Body of pancreas (tissue), 4 donors: ENCODE results near the gene AUTS2. TPM values are rescaled to one million over a fixed set of nuclear protein-coding genes. Genes with fewer than 3 reads are reported as not detected.

Source experiments
- ATAC-seq: fragments of 150-250 bp; one replicate; pipeline ENCODE4 v1.9.1; 2016
- DNase-seq, 4 donors: peaks; one replicate each; pipeline ENCODE4 v3.0.0-alpha.2; 2019
- H3K27ac ChIP-seq, 4 donors: fragments of 200-600 bp; sonication (generic); 1 replicate in 3 of 4; 2 replicates in 1 of 4; pipeline versions ENCODE4 v1.5.1 to v1.6.1; 2016 to 2019; ENCODE audit warnings: mild to moderate bottlenecking in 1 of 4, mixed read lengths in 1 of 4, moderate library complexity in 1 of 4
- H3K27me3 ChIP-seq, 2 donors: fragments of 200-600 bp; sonication (generic); one replicate each; pipeline ENCODE4 v1.6.0; 2016; ENCODE audit warnings: mild to moderate bottlenecking in 1 of 2
- H3K36me3 ChIP-seq, 2 donors: fragments of 200-600 bp; sonication (generic); replicated peaks in 1 of 2; 2 replicates each; pipeline ENCODE4 v1.5.1; 2016; ENCODE audit warnings: low read depth in 2 of 2; ENCODE audit not compliant: insufficient read depth in 1 of 2
- H3K4me1 ChIP-seq: fragments of 200-600 bp; sonication (generic); one replicate; pipeline ENCODE4 v1.6.0; 2016
- H3K4me3 ChIP-seq, 2 donors: fragments of 200-600 bp; sonication (generic); 1 replicate in 1 of 2; 2 replicates in 1 of 2; pipeline ENCODE4 v1.5.1; 2016 to 2019
- H3K9me3 ChIP-seq, 3 donors: fragments of 200-600 bp; sonication (generic); 1 replicate in 2 of 3; 2 replicates in 1 of 3; pipeline ENCODE4 v1.5.1; 2016
- POLR2A ChIP-seq, 3 donors: fragments of 450-650 bp; IDR thresholded peaks; one replicate each; pipeline ENCODE4 v1.6.1; 2016; ENCODE audit warnings: antibody characterized with exemption in 3 of 3, mild to moderate bottlenecking in 2 of 3
- WGBS, 2 donors: methylation state at CpG; one replicate each; pipeline ENCODE4 v1.1.5; 2017; 5-methylcytosine and 5-hydroxymethylcytosine counted together
- intact Hi-C: fragments of 100-400 bp; cut with DNase I; formaldehyde crosslinking; loops from one replicate; pipeline ENCODE4 v1.15.1; 2023
- total RNA-seq, 2 donors: library from RNA; depleted of rRNA; stranded (reverse); fragments of >200 nt; gene quantifications; one replicate each; pipeline ENCODE4 v1.1.0, GENCODE V29; 2016
- TF ChIP-seq, protein P1 (sequence below), 7 experiments: fragments of 450-650 bp in 4 of 7; fragments of 200-600 bp in 3 of 7; sonication (generic) in 3 of 7; IDR thresholded peaks; one replicate each; pipeline ENCODE4 v1.5.1; 2016 to 2019; ENCODE audit warnings: antibody characterized with exemption in 7 of 7

The AUTS2 gene
- total RNA-seq, 2 donors from 2014 or later, result 11.7 to 18.5 TPM

DNA sequence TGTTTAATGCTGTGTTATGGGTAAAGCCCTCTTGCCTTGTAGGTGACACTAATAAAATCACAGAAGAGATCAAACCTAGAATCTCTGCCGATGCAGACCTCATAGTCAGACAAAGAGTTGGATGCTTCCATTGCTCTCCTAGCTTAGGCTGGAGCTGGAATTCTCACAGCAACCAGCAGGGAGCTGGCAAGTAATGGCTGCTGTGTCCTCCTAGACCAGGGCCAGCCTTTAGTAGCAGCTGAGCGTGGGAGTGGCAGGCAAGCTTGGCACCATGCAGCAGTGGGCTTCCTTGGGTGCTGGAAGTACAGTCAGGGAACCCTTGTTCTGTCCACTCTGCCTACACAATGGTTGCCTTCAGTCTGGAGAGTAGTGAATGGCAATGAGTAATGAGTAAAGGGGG is 935.3 kb downstream of the AUTS2 start:
- WGBS, 2 donors, result 90 to 92% methylated on average over 2 of the region's 2 CpGs
- DNase-seq, result no peak
- ATAC-seq, result no peak
- TF ChIP-seq, protein P1, sequence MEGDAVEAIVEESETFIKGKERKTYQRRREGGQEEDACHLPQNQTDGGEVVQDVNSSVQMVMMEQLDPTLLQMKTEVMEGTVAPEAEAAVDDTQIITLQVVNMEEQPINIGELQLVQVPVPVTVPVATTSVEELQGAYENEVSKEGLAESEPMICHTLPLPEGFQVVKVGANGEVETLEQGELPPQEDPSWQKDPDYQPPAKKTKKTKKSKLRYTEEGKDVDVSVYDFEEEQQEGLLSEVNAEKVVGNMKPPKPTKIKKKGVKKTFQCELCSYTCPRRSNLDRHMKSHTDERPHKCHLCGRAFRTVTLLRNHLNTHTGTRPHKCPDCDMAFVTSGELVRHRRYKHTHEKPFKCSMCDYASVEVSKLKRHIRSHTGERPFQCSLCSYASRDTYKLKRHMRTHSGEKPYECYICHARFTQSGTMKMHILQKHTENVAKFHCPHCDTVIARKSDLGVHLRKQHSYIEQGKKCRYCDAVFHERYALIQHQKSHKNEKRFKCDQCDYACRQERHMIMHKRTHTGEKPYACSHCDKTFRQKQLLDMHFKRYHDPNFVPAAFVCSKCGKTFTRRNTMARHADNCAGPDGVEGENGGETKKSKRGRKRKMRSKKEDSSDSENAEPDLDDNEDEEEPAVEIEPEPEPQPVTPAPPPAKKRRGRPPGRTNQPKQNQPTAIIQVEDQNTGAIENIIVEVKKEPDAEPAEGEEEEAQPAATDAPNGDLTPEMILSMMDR (IDR thresholded peaks at IDR 0.05), result no peak
- TF ChIP-seq POLR2A (IDR thresholded peaks at IDR 0.05), result no peak
- Histone ChIP-seq H3K36me3 (no peaks in the 10 kb centered on the region), H3K27me3 (no peaks in the 10 kb centered on the region), H3K4me3 (no peak overlapping the region), H3K4me1 (no peaks in the 10 kb centered on the region), H3K9me3 (no peaks in the 10 kb centered on the region), H3K27ac (no peak overlapping the region)
- intact Hi-C loops, result no loop called here

DNA sequence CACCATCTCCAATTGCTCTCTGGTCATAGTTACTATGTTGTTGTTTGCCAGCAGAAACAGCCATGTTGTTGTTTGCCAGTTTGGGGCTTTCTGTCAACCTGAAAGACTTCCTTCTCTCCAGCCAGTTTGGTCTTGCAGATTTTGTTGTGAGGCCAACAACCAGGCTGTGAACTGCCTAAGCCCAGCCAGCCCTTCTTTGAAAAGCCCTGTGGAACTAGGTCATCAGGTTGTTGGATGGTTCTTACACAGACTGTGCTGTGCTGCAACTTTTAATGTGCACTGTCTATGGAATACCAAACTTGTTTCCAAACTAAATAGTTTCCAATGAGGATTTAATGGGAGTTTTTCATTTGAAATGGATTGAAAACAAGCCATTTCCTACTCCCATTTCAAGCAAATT is 940.9 kb downstream of the AUTS2 start:
- Histone ChIP-seq H3K27ac (no peak overlapping the region), H3K9me3 (no peaks in the 10 kb centered on the region), H3K27me3 (no peaks in the 10 kb centered on the region), H3K4me1 (no peaks in the 10 kb centered on the region), H3K36me3 (no peaks in the 10 kb centered on the region), H3K4me3 (no peak overlapping the region)
- intact Hi-C loops, result no loop called here
- DNase-seq (no peak), ATAC-seq (no peak)
- TF ChIP-seq, protein P1 (IDR thresholded peaks at IDR 0.05), result no peak
- TF ChIP-seq POLR2A (IDR thresholded peaks at IDR 0.05), result no peak

DNA sequence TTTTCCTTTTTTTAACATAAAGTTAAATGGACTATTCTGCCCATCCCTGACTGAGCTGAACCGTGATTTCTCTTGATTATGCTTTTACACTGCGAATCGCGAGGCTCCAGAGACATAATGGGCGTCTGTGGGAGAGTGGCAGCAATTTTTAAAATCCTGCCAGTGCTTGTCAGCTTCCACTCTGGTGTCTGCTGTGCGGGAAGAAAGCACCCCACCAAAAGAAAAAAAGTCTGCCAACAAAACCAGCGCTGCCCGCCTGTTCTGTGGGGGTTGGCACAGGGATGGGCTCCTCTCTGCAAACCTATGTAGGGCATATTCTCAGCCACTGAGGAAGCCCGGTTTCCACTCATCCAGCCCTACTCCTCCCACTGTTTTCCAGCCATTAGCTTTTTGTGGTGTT is 941.3 kb downstream of the AUTS2 start:
- TF ChIP-seq, protein P1 (IDR thresholded peaks at IDR 0.05), result no peak
- no peak for TF ChIP-seq POLR2A (IDR thresholded peaks at IDR 0.05)
- Histone ChIP-seq H3K4me3 (no peak overlapping the region), H3K9me3 (no peaks in the 10 kb centered on the region), H3K4me1 (no peaks in the 10 kb centered on the region), H3K27ac (no peak overlapping the region), H3K36me3 (no peaks in the 10 kb centered on the region), H3K27me3 (no peaks in the 10 kb centered on the region)
- WGBS, 2 donors, result 87 to 88% methylated on average over 9 of the region's 9 CpGs
- DNase-seq (no peak), ATAC-seq (no peak)
- intact Hi-C loops, result no loop called here

DNA sequence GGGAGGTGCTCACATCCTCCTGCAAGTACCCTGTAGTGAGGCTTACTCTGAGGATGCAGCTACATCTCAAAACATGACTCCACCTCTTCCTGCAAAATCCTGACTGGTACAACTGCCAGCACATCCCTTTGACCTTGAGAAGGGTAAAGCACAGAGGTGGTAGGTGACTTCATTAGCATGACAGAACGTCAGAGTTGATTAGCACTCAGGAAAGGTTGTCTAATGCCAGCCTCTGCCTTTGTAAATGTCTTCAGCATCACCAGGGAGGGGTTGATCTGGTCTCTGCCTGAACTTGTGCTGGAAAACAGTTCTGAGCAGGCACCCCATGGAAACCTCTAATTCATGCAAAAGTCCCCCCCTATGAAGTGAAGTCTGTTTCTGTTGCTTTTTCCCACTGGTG is 942.4 kb downstream of the AUTS2 start:
- intact Hi-C loops, result no loop called here
- Histone ChIP-seq H3K27ac (no peak overlapping the region), H3K36me3 (no peaks in the 10 kb centered on the region), H3K4me1 (no peaks in the 10 kb centered on the region), H3K9me3 (no peaks in the 10 kb centered on the region), H3K4me3 (no peak overlapping the region), H3K27me3 (no peaks in the 10 kb centered on the region)
- ATAC-seq, result no peak
- TF ChIP-seq, protein P1 (IDR thresholded peaks at IDR 0.05), result no peak
- TF ChIP-seq POLR2A (IDR thresholded peaks at IDR 0.05), result no peak
- DNase-seq, result no peak
- WGBS, 2 donors, result 31% methylated on average over 1 of the region's 1 CpG; no CpG with 5 or more reads in 1 of the 2 donors

DNA sequence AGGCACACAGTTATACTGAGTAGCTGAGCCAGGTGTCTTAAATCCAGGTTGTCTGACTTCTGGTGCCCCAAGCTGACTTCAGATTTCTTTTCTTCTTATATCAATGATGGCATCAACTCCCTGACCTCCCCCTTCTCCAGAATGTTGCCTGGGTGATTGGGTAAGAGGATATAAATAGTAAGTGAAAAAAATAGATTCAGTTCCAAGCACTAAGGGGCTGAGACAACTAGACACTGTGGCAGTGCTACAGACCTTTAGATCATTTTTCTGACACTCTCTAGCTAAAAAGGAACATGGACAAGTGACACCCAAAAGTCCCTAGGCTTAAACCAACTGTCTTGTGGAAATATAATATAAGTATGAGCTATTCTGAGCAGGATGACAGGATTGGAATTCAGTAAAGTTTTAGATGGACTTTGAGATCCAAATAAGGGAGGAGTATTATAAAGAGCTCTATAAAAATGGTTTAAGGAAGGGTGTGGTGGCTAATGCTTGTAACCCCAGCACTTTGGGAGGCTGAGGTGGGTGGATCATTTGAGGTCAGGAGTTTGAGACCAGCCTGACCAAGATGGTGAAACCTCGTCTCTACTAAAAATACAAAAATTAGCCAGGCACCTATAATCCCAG is 944.6 kb downstream of the AUTS2 start:
- H3K27ac ChIP-seq, result no peak overlapping the region
- intact Hi-C loops, result no loop called here
- no peak for DNase-seq

More for the DNA sequence above, 944.6 kb downstream of the AUTS2 start:
- Histone ChIP-seq H3K27me3 (no peaks in the 10 kb centered on the region), H3K36me3 (no peaks in the 10 kb centered on the region), H3K4me1 (no peaks in the 10 kb centered on the region), H3K9me3 (no peaks in the 10 kb centered on the region), H3K4me3 (no peak overlapping the region)
- TF ChIP-seq POLR2A (IDR thresholded peaks at IDR 0.05), result no peak
- TF ChIP-seq, protein P1 (IDR thresholded peaks at IDR 0.05), result no peak
- WGBS, 2 donors, result 79 to 88% methylated on average over 1 of the region's 1 CpG
- no peak for ATAC-seq
